Left lung (tissue), 10 donors: ENCODE measurements around the gene NAV2. TPM values are rescaled to one million over a fixed set of nuclear protein-coding genes. Genes with fewer than 3 reads are reported as not detected.
"Not testable (repeated sequence)": the region's sequence is repeated elsewhere in the genome, so short reads cannot be mapped to it uniquely, and the experiment has no call there.

Source experiments
- ATAC-seq: fragments of 200-7000 bp; cut with Tn5 transposase; one replicate; pipeline ENCODE4 v1.9.1; 2020; ENCODE audit warnings: moderate library complexity
- DNase-seq, 4 donors: peaks; one replicate each; pipeline ENCODE4 v3.0.0-alpha.2; 2013 to 2020
- H3K27ac ChIP-seq, 2 donors: fragments of 200-600 bp; sonication (generic) in 1 of 2; one replicate each; pipeline versions ENCODE4 v1.5.0 to v1.8.0; 2020 to 2021
- H3K27me3 ChIP-seq, 2 donors: fragments of 200-600 bp; sonication (generic) in 1 of 2; one replicate each; pipeline versions ENCODE4 v1.5.0 to v1.8.0; 2020 to 2021
- H3K36me3 ChIP-seq, 2 donors: fragments of 200-600 bp; sonication (generic) in 1 of 2; one replicate each; pipeline versions ENCODE4 v1.5.0 to v1.8.0; 2020 to 2021
- H3K4me1 ChIP-seq, 2 donors: fragments of 200-600 bp; one replicate each; pipeline ENCODE4 v1.8.0; 2021
- H3K4me3 ChIP-seq, 2 donors: fragments of 200-600 bp; sonication (generic) in 1 of 2; one replicate each; pipeline versions ENCODE4 v1.5.0 to v1.8.0; 2020 to 2021; ENCODE audit warnings: mild to moderate bottlenecking in 1 of 2
- H3K9me3 ChIP-seq, 2 donors: fragments of 200-600 bp; sonication (generic) in 1 of 2; one replicate each; pipeline versions ENCODE4 v1.5.0 to v1.8.0; 2020 to 2021
- intact Hi-C, 2 donors: fragments of 100-400 bp; cut with DNase I; formaldehyde crosslinking; loops; one replicate each; pipeline versions ENCODE4 v1.11.2 to v1.14.2; 2022
- polyA plus RNA-seq, 6 donors: library from polyadenylated mRNA; unstranded; fragments of 120-200 nt; gene quantifications; one replicate each; pipeline ENCODE4 v1.2.1, GENCODE V29; 2013; ENCODE audit not compliant: insufficient read length in 6 of 6
- total RNA-seq, 2 donors: library from RNA; stranded (reverse); fragmentation: NEBNext Ultra II Directional; extraction: Animal tissue kit (Norgen Biotek cat#: 25700); gene quantifications; one replicate each; pipeline ENCODE4 v1.2.1, GENCODE V29; 2021
- TF ChIP-seq, protein P1 (sequence below), 2 donors: fragments of 200-600 bp; sonication (generic) in 1 of 2; IDR thresholded peaks; one replicate each; pipeline versions ENCODE4 v1.5.0 to v1.8.0; 2021; ENCODE audit warnings: antibody characterized with exemption in 2 of 2
- donor health status: DM: no; HTN: yes; CAD: no.
- donor health status: DM: no; HTN: no; CAD: no.

The NAV2 gene
- total and polyA plus RNA-seq, 8 donors: 18.0 to 59.9 (median 23.1) TPM

DNA sequence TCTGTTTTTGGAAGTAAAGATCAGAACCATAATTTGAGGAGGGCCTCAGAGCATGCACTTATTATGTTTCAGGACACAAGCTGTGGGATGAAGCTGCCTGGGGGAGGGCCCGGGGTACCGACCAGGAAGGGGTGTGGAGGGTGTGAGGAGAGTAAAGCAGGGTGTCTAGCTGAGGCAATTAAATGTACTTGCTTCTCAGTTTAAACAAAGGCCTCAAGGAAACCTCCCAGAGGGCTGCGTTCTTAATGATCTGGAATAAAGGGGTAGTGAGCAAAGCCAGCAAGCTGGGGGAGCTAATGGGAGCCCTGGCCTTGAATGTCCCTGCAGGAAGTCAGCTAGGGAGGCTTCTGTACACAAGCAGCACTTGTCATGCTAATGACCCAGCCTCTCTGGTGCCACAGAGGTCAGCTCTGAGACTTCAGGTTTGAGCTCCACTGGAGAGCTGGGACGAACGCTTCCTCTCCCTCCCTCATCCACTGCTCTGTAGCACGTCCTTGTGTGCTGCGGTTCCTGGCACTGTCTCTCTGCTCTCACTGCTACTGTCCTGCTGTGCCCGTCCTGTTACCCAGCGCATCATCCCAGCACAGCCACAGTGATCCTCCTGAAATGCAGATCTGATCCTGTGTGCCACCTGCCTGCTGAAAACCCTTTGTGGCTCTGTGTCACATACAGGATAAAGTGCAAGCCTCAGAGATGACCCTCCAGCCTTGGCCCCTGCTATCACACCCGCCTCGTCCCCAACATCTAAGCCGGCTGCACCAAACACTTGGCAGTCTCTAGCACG, 287.9 kb downstream of the NAV2 start:
- intact Hi-C loops: no loop called here
- TF ChIP-seq, protein P1, sequence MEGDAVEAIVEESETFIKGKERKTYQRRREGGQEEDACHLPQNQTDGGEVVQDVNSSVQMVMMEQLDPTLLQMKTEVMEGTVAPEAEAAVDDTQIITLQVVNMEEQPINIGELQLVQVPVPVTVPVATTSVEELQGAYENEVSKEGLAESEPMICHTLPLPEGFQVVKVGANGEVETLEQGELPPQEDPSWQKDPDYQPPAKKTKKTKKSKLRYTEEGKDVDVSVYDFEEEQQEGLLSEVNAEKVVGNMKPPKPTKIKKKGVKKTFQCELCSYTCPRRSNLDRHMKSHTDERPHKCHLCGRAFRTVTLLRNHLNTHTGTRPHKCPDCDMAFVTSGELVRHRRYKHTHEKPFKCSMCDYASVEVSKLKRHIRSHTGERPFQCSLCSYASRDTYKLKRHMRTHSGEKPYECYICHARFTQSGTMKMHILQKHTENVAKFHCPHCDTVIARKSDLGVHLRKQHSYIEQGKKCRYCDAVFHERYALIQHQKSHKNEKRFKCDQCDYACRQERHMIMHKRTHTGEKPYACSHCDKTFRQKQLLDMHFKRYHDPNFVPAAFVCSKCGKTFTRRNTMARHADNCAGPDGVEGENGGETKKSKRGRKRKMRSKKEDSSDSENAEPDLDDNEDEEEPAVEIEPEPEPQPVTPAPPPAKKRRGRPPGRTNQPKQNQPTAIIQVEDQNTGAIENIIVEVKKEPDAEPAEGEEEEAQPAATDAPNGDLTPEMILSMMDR (IDR thresholded peaks at IDR 0.05): no peak
- H3K4me3 ChIP-seq: no peak overlapping the region
- ATAC-seq (peak; percentile 96), DNase-seq (peak in 1 of 4 donors; percentile 51)
- peak overlapping the region in 1 of 2 donors; percentile 8 for H3K27ac ChIP-seq
- H3K27me3 ChIP-seq: no peaks in the 10 kb centered on the region
- H3K9me3 ChIP-seq: no peaks in the 10 kb centered on the region
- H3K4me1 ChIP-seq: no peaks in the 10 kb centered on the region
- no peaks in the 10 kb centered on the region for H3K36me3 ChIP-seq

DNA sequence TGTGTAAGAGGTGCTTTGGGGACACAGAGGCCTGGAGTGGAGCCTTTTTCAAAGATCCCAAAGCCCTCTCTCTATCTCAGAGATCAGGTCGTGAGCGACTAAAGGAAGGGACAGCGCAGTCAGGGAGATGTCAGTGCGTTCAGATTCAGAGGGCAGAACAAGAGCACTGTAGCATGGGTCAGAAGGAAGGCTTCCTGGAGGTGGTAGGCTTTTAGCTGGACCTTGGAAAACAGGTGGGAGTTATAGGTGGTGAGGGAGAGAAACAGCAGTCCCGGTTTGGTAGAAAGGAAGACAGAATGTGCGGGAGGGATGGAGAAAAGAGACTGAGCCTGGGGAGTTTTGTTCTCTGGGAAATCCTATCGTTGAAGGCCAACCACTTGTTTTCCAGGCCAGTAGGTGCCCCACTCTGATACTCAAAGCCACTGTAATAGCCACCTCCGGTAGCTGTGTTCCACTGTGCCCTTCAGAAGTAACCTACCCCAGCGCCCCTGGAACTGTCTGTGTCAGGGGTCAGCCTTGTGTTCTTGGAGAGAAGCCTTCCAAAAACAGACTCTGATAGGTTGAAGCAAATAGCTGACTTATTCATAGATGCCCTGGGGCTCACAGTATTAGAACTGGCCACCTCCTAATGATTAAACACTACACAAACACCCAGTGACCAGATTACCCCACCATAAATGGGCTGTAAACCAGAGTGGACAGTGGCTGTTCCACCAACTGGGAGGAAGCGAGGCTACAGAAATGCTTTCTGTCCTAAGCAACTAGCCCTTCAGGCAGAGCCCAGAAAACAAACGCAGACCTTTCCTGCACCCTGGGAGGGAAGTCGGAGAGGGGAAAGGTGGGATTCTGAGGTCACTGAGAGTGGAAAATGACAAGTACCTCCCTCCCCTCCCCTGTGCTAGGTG, 289.9 kb downstream of the NAV2 start:
- TF ChIP-seq, protein P1 (IDR thresholded peaks at IDR 0.05): no peak

DNA sequence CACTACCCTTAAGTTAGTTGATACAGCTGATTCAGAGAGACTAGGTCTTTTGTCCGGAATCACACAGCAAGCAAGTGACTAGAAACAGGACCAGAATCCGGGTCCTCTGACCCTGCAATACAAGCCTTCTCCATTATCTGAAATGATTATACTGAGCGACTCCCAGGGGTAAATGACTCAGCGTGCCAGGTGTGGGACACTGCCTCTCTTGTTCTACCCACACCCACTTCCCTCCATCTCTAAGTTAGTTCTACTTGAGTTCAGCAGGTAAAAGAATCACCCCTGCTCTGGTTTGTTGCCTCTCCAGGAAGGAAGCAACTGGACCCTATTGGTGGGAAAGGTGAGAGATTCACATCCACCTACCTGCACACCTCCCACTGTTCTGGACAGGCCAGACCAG, 290.7 kb downstream of the NAV2 start:
- Histone ChIP-seq H3K36me3 (no peaks in the 10 kb centered on the region), H3K9me3 (no peaks in the 10 kb centered on the region), H3K4me3 (no peak overlapping the region), H3K27me3 (no peaks in the 10 kb centered on the region), H3K27ac (no peak overlapping the region), H3K4me1 (no peaks in the 10 kb centered on the region)
- TF ChIP-seq, protein P1 (IDR thresholded peaks at IDR 0.05): no peak
- ATAC-seq (no peak), DNase-seq (no peak)
- intact Hi-C loops: no loop called here

More for the DNA sequence above, 289.9 kb downstream of the NAV2 start:
- DNase-seq (no peak), ATAC-seq (no peak)
- H3K27ac ChIP-seq: no peak overlapping the region
- no peaks in the 10 kb centered on the region for H3K4me1 ChIP-seq
- intact Hi-C loops: no loop called here
- no peak overlapping the region for H3K4me3 ChIP-seq
- H3K27me3 ChIP-seq: no peaks in the 10 kb centered on the region
- H3K36me3 ChIP-seq: no peaks in the 10 kb centered on the region
- no peaks in the 10 kb centered on the region for H3K9me3 ChIP-seq

DNA sequence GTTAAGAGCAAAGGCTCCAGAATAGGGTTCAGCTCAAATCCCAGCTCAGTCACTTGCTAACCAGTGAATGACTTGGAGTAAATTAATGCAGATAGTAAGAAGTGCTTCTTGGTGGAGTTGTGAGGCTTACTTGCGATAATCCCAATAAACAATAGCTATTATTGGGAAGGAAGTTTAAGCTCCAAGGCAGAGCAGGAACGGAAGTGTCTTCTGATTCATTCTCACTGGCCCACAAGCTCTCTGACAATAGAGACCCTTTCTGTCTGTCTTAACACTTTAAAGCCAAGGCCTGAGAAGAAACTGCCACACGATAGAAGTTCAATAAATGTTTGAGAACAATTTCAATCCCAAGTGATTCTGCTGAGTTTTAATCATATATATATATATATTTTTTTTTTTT, 292.2 kb downstream of the NAV2 start:
- no peaks in the 10 kb centered on the region for H3K4me1 ChIP-seq
- no peak for DNase-seq
- H3K36me3 ChIP-seq: no peaks in the 10 kb centered on the region
- ATAC-seq: no peak
- H3K4me3 ChIP-seq: no peak overlapping the region
- H3K27ac ChIP-seq: no peak overlapping the region
- H3K27me3 ChIP-seq: no peaks in the 10 kb centered on the region
- TF ChIP-seq, protein P1 (IDR thresholded peaks at IDR 0.05): no peak
- intact Hi-C loops: no loop called here
- H3K9me3 ChIP-seq: no peaks in the 10 kb centered on the region

DNA sequence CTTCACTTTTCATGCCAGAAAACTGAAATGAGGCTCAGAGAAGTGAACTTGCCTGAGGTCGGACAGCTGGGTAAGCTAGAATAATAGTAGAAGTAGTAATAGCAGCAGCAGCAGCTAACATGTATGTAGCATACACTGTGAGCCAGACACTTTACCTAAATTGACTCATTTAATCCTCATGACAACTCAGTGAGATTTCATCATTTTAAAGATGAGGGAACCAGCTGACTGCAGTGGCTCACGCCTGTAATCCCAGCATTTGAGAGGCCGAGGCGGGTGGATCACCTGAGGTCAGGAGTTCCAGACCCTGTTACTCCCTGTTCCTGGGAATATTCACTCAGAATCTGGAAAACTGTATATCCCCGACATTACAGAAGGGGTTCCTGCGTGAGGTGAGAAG, 293.1 kb downstream of the NAV2 start:
- intact Hi-C loops: no loop called here
- no peaks in the 10 kb centered on the region for H3K4me1 ChIP-seq
- ATAC-seq (no peak), DNase-seq (no peak)
- H3K27ac ChIP-seq: no peak overlapping the region
- no peaks in the 10 kb centered on the region for H3K36me3 ChIP-seq
- TF ChIP-seq, protein P1 (IDR thresholded peaks at IDR 0.05): no peak
- no peaks in the 10 kb centered on the region for H3K27me3 ChIP-seq
- H3K9me3 ChIP-seq: no peaks in the 10 kb centered on the region
- no peak overlapping the region for H3K4me3 ChIP-seq

DNA sequence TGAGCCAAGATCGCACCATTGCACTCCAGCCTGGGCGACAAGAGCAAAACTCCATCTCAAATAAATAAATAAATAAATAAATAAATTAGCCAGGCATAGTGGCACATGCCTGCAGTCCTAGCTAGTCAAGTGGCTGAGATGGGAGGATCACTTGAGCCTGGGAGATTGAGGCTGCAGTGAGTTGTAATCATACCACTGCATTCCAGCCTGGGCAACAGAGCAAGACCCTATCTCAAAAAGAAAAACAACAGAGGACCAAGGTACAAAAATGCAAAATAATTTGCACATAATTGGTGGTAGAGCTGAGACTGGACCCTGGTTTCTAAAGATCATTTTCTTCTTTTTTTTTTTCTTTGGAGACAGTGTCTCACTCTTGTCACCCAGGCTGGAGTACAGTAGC, 294.0 kb downstream of the NAV2 start:
- H3K9me3 ChIP-seq, H3K36me3 ChIP-seq, H3K4me1 ChIP-seq, H3K27me3 ChIP-seq, intact Hi-C loops, H3K4me3 ChIP-seq, ATAC-seq, DNase-seq, H3K27ac ChIP-seq: not testable (repeated sequence)
